ENCODE measurements around the gene IWS1. TPM values are rescaled to one million over a fixed set of nuclear protein-coding genes. Genes with fewer than 3 reads are reported as not detected.
"Not testable (repeated sequence)": the region's sequence is repeated elsewhere in the genome, so short reads cannot be mapped to it uniquely, and the experiment has no call there.

Gene IWS1
- total RNA-seq, 1 experiment from 2014 or later: 70.5 TPM

GRCh38 chr2:127572841-127573240 is 46.6 kb upstream of the IWS1 start (continued):
- TF ChIP-seq PREB (CRISPR knock-in tag; IDR thresholded peaks at IDR 0.05; ENCODE audit: borderline replicate concordance) (no peak), STAT6 (CRISPR knock-in tag; conservative IDR thresholded peaks at IDR 0.05; ENCODE audit: low read depth) (no peak), ZSCAN18 (CRISPR knock-in tag; IDR thresholded peaks at IDR 0.05) (no peak)

GRCh38 chr2:127572352-127572751 is 46.1 kb upstream of the IWS1 start:
- POLR2A ChIA-PET: not testable (repeated sequence)

GRCh38 chr2:127570282-127571250 is 44.3 kb upstream of the IWS1 start:
- Mint-ChIP-seq H3K27ac (no peak overlapping the region), H3K4me1 (peaks cover 6% of the 10 kb centered on the region), H3K36me3 (no peaks in the 10 kb centered on the region), H3K4me3 (no peak overlapping the region), H3K27me3 (ENCODE audit: low read depth) (no peaks in the 10 kb centered on the region), H3K9me3 (no peaks in the 10 kb centered on the region)
- ATAC-seq (no peak), DNase-seq (ENCODE audit: low spot score) (no peak)
- ChIA-PET POLR2A (no interaction called here), CTCF (interaction anchor here (1.0 kb wide), 1 partner anchor 21 kb away, joined by 3 read pairs; no protein-coding TSS in a partner anchor)
- TF ChIP-seq FOXP4 (CRISPR knock-in tag; IDR thresholded peaks at IDR 0.05) (no peak), E2F1 (CRISPR knock-in tag; IDR thresholded peaks at IDR 0.05) (no peak), FOXJ3 (CRISPR knock-in tag; IDR thresholded peaks at IDR 0.05; ENCODE audit: borderline replicate concordance) (no peak), ERG (CRISPR knock-in tag; IDR thresholded peaks at IDR 0.05) (no peak), ZMAT4 (CRISPR knock-in tag; IDR thresholded peaks at IDR 0.05) (no peak), E2F4 (CRISPR knock-in tag; IDR thresholded peaks at IDR 0.05; ENCODE audit: borderline replicate concordance, low read depth) (no peak), RORB (CRISPR knock-in tag; IDR thresholded peaks at IDR 0.05) (no peak), ZNF532 (CRISPR knock-in tag; IDR thresholded peaks at IDR 0.05; ENCODE audit: borderline replicate concordance) (no peak), PRRX2 (CRISPR knock-in tag; IDR thresholded peaks at IDR 0.05) (no peak), ZNF416 (CRISPR knock-in tag; IDR thresholded peaks at IDR 0.05) (no peak)

More at GRCh38 chr2:127572352-127572751, 46.1 kb upstream of the IWS1 start:
- ATAC-seq; H3K36me3 Mint-ChIP-seq; H3K27ac Mint-ChIP-seq; H3K27me3 Mint-ChIP-seq (ENCODE audit: low read depth); H3K4me3 Mint-ChIP-seq; DNase-seq (ENCODE audit: low spot score); H3K9me3 Mint-ChIP-seq; CTCF ChIA-PET; H3K4me1 Mint-ChIP-seq: not testable (repeated sequence)
